HG03469 (cell line): ENCODE data around the gene MEAF6.
A peak's percentile ranks its signal among the peaks of the same experiment; 100 is the strongest.
"Not testable (repeated sequence)": the region's sequence is repeated elsewhere in the genome, so short reads cannot be mapped to it uniquely, and the experiment has no call there.

ENCODE experiments used
- ATAC-seq: cut with Tn5 transposase; IDR thresholded peaks from one replicate; pipeline ENCODE4 v1.9.1; 2021; ENCODE audit warnings: mild to moderate bottlenecking, moderate library complexity, moderate number of reproducible peaks; ENCODE audit not compliant: unreplicated experiment

The MEAF6 gene

DNA sequence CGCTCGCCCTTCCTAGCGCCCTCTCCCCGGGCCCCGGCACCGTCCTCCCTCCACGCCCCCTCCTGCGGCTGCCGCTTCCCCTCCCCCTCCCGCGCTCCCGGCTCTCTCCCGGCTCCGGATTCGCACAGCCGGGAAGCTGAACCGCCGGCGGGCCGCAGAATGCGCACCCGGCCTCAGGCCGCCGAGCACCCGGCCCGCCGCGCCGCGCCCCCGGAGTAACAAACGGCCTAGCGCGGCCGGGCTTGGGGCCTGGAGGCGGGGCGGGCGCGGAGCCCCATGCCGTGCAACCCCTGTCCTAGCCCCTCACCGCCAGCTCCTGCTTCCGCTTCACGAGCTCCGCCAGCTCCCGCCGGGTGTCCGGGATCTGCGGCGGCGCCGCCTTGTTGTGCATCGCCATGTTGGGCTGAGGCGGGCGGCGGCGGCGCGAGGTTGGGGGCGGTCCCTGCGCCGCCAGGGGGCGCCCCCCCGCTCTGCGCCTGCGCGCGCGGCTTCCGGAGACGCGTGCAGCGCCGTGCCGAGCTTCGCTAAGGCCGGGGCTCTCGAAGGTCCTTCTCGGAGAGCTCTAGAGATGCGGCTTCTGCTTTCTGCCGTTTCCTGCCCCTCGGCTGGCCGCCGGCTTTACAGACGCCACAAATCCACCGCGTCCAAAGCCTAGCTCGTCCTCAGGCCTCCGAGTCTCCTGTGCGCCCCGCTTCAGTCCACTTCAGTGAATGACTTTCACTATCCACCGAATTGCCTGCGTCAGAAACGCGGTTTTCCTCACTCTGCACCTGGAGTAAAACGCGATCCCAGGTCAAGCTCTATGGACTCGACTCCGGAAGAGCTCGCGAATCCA, at the start of gene MEAF6:
Gene MEAF6, minus strand, starts transcription at position 417 of the 835 bp plus-strand sequence. Its CDS starts 20 bp downstream, at position 397.
- ATAC-seq: peak; percentile 66

DNA sequence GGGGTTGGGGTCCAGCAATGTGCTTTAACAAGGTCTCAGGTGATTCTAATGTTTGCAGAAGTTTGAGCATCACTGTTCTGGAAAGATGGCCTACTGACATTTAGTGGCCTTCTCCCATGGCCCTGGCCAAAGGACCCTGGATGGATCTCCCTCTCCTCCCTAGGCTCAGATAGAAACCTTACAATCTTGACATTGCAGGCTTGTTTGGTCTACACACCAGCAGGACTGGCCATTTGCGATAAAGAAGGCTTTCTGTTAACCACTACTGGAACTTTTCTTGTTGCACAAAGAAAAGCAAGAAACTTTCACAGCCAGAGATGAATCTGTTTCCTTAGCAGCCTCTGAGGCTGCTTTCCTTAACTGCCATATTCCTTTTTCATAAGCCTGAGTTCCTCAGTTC, 48.4 kb upstream of the MEAF6 start:
- ATAC-seq: no peak

GRCh38 chr1:37561133-37562132, 46.9 kb upstream of the MEAF6 start:
- ATAC-seq: no peak

- ATAC-seq: no peak
These were observed 46.0 kb upstream of the MEAF6 start for GRCh38 chr1:37560401-37561132.

DNA sequence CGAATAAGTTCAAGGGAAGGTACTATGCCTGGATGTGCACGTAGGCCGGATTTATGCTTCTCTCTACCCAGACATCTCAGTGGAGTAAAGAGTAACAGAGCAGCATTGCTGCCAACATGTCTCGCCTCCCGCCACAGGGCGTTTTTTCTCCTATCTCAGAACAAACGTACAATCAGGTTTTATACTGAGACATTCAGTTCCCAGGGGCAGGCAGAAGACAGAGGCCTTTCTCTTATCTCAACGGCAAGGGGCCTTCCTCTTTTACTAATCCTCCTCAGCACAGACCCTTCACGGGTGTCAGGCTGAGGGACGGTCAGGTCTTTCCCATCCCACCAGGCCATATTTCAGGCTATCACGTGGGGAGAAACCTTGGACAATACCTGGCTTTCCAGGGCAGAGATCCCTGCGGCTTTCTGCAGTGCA, 45.4 kb upstream of the MEAF6 start:
- not testable (repeated sequence) for ATAC-seq

DNA sequence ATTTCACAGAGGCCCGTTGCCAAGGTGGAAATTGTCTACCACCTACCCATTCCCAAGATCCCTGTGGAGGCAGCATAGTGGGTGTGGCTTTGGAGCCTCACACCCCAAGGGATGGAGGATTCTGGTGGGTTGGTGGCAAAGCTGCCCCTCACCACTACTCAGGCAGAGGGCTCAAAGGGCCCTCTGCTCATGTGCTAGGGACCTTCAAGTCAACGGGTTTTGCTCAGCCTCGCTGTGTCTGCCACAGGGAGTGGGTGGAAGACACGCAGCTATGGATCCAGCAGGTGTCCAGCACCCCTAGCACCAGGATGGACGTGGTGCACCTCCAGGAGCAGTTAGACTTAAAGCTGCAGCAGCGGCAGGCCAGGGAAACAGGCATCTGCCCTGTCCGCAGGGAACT, 44.5 kb upstream of the MEAF6 start:
- no peak for ATAC-seq

- no peak for ATAC-seq
These were observed 43.8 kb upstream of the MEAF6 start for GRCh38 chr1:37558411-37558810.

GRCh38 chr1:37557402-37557801, 42.8 kb upstream of the MEAF6 start:
- no peak for ATAC-seq

GRCh38 chr1:37556712-37557196, 42.2 kb upstream of the MEAF6 start, which contains the start of gene DNALI1:
TSS of gene DNALI1 (plus strand) at chr1:37556940. CDS start at chr1:37556995, 55 bp downstream.
- ATAC-seq: no peak

- ATAC-seq: peak; percentile 59
These were observed 39.6 kb upstream of the MEAF6 start, which contains the start of gene SNIP1 for GRCh38 chr1:37553927-37554808. TSS of gene SNIP1 (minus strand) at chr1:37554293. CDS start at chr1:37554229, 64 bp downstream.

- ATAC-seq: no peak
These were observed 39.0 kb upstream of the MEAF6 start for GRCh38 chr1:37553598-37553926.

DNA sequence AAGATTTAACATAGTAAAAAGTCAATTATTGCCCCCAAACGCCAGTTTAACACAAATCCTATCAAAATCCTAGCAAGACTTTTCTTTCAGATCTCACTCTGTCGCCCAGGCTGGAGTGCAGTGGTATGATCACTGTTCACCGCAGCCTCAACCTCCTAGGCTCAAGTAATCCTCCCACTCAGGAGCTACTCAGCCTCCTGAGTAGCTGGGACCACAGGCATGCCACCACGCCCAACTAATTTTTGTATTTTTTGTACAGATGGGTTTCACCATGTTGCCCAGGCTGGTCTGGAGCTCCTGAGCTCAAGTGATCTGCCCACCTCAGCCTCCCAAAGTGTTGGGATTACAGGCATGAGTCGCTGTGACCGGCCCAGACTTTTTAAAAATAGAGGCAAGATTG, 34.8 kb upstream of the MEAF6 start:
- no peak for ATAC-seq

- ATAC-seq: no peak
These were observed 30.5 kb upstream of the MEAF6 start for GRCh38 chr1:37545019-37545418.

GRCh38 chr1:37544530-37544929, 30.0 kb upstream of the MEAF6 start:
- ATAC-seq: no peak

- ATAC-seq: no peak
These were observed 25.6 kb upstream of the MEAF6 start for GRCh38 chr1:37540036-37540785.

GRCh38 chr1:37539154-37539553, 24.6 kb upstream of the MEAF6 start:
- not testable (repeated sequence) for ATAC-seq

- no peak for ATAC-seq
These were observed 22.8 kb upstream of the MEAF6 start for GRCh38 chr1:37537378-37537777.

DNA sequence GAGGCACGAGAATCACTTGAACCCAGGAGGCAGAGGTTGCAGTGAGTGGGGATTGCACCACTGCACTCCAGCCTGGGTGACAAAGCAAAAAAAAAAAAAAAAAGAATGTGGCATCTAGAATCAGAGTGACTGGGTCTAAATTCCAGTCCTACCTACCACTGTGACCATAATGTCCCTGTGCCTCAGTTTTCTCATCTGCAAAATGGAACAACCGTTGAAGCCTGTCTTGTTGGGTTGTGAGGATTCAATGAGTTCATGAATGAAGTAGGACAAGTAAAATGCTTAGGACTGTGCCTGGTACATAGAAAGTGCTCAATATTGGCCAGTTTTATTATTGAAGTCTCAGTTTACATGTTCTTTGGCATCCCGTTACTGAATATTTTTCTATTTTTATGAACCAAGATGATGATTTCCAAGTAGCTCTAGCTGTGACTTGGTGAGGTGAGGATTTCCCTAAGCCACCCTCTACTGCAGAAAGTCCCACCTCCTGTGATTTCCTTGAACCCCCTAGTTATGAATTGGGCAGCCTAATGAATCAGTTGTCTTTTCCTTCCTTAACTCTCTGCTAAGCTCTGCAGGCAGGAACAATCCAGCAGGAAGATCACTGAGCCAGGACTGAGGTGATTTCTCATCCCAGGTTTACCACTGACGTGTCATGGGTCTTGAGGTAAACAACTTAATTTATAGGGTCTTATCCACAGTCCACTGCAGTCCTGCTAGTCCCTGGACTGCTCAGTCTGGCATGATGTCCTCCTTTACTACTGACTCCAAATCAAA, 18.9 kb upstream of the MEAF6 start:
- ATAC-seq: no peak
